Testis (tissue), 2 donors: ENCODE data around the gene MOB2.

Experiments
- CTCF ChIP-seq, 3 experiments: fragments of 450-650 bp in 2 of 3; fragments of 200-600 bp in 1 of 3; sonication (generic) in 1 of 3; IDR thresholded peaks; one replicate each; pipeline ENCODE4 v1.5.1; 2016 to 2019; ENCODE audit warnings: antibody characterized with exemption in 3 of 3, mild to moderate bottlenecking in 2 of 3, moderate library complexity in 1 of 3
- POLR2A ChIP-seq: fragments of 450-650 bp; IDR thresholded peaks from one replicate; pipeline ENCODE4 v1.6.1; 2017; ENCODE audit warnings: antibody characterized with exemption, mild to moderate bottlenecking, moderate library complexity

- no peak for TF ChIP-seq CTCF (IDR thresholded peaks at IDR 0.05)
- TF ChIP-seq POLR2A: no peak
These were observed 31.4 kb downstream of the MOB2 start for GRCh38 chr11:1455032-1455762.
